GM12891 (cell line): ENCODE measurements around the gene KRTAP10-7.
"Not testable (repeated sequence)": the region's sequence is repeated elsewhere in the genome, so short reads cannot be mapped to it uniquely, and the experiment has no call there.

Source experiments
- DNase-seq: peaks from one replicate; pipeline ENCODE4 v3.0.0; 2011; ENCODE audit warnings: low spot score; ENCODE audit not compliant: insufficient read length
- FAIRE-seq: peaks from 2 replicates; lab custom pipeline; 2011; peaks lifted over from hg19 to GRCh38; lab: Jason Lieb, UNC
- PAX5 ChIP-seq: IDR thresholded peaks from 2 replicates; pipeline ENCODE4 v1.6.1; 2011; ENCODE audit warnings: low read length, moderate library complexity, mild to moderate bottlenecking; ENCODE audit not compliant: insufficient read depth, severe bottlenecking
- POLR2A ChIP-seq: IDR thresholded peaks from 2 replicates; pipeline ENCODE4 v1.6.1; 2011; ENCODE audit warnings: low read depth, low read length, control low read depth
- POLR2AphosphoS5 ChIP-seq: IDR thresholded peaks from 2 replicates; pipeline ENCODE4 v1.6.1; 2011; ENCODE audit warnings: low read depth, low read length, control low read depth
- POU2F2 ChIP-seq: IDR thresholded peaks from 2 replicates; pipeline ENCODE4 v1.6.1; 2011; ENCODE audit warnings: low read depth, mild to moderate bottlenecking, control low read depth, low read length, moderate library complexity
- SPI1 ChIP-seq: IDR thresholded peaks from 2 replicates; pipeline ENCODE4 v1.6.1; 2011; ENCODE audit warnings: low read depth, low read length, control low read depth
- TAF1 ChIP-seq: IDR thresholded peaks from 2 replicates; pipeline ENCODE4 v1.6.1; 2011; ENCODE audit warnings: low read depth, low read length, control low read depth

Gene KRTAP10-7

DNA sequence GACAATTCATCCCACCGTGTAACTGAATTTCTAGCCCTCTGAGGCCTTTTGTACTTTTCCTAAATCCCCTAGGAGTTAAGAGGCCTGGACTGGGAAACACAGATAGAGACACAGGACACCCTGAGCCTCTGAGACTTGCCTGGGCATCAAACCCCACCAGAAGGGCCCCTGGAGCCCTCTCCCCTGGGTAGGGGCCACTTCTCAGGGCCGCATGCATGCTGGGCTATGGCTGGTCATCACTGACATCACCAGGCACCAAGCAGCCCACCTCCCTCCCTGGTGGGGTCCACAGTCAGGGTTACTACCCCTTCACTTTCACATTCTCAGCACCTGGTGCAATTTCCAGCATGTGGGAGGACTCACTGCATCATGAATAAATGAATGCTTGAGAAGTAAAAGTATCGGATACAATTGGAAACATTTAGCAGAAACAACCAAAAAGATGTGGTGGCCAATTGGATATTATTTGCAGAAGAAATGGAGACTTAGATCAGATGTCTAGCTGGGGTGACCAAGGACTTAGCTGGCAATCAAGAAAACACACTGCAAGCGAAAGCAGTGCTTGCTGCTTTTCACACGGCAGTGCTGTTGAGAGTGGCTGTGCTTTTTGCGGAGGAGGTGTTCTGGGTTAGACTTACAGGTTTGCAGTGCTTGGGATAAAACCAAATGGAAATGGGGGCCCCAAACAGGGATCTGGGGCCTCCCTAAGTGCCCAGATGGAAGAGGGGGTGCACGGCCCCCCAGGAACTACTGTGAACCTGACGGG lies 950 bp upstream of the KRTAP10-7 start:
- FAIRE-seq (no peak), DNase-seq (no peak)
- TF ChIP-seq POLR2A, result no peak
- no peak for TF ChIP-seq PAX5
- TF ChIP-seq POLR2AphosphoS5, result no peak
- TF ChIP-seq POU2F2, result no peak
- no peak for TF ChIP-seq TAF1
- no peak for TF ChIP-seq SPI1

DNA sequence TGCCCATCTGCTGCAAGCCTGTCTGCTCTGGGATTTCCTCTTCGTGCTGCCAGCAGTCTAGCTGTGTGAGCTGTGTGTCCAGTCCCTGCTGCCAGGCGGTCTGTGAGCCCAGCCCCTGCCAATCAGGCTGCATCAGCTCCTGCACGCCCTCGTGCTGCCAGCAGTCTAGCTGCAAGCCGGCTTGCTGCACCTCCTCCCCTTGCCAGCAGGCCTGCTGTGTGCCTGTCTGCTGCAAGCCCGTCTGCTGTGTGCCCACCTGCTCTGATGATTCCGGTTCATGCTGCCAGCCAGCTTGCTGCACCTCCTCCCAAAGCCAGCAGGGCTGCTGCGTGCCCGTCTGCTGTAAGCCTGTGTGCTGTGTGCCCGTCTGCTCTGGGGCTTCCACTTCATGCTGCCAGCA lies 694 bp downstream of the KRTAP10-7 start:
- not testable (repeated sequence) for FAIRE-seq, DNase-seq

DNA sequence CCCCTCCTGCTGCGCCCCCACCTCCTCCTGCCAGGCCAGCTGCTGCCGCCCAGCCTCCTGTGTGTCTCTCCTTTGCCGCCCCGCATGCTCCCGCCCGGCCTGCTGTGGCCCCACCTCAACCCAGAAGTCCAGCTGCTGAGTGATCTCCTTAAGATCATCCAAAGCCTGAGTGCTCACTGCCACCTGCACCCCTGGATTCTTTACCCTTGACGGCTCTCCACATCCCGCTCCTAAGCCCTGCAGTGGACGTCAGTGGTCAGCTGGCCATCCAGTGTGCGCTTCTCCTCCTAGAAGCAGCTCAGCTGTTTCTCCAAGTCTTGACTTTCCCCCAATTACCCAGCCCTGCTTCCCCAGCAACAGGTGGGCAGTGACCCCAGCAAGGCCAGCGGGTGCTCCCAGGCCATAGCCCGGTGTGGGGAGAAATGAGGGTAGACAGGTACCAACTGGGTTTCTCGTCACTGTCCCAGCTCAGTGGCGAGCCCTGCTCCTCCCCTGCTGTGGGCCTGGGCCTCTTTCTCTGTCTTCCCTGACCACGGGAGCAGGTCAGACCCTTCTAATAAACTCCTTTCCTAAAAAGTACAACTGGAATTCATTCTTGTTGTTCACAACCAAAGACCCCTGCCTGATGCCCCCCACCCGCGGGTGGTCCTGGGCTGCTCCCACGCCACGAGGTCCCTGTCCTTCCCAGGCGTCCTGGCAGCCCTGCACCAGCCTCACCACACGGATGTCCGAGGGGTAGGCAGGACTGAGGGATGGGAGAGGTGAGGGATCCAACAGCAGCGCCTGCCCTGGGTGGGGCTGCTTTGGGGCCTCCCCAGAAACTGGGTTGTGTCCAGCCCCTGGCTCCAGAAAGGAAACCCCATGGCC lies 1.4 kb downstream of the KRTAP10-7 start:
- FAIRE-seq (no peak), DNase-seq (no peak)
- TF ChIP-seq POU2F2 (no peak), TAF1 (no peak), POLR2AphosphoS5 (no peak), POLR2A (no peak), SPI1 (no peak), PAX5 (no peak)

DNA sequence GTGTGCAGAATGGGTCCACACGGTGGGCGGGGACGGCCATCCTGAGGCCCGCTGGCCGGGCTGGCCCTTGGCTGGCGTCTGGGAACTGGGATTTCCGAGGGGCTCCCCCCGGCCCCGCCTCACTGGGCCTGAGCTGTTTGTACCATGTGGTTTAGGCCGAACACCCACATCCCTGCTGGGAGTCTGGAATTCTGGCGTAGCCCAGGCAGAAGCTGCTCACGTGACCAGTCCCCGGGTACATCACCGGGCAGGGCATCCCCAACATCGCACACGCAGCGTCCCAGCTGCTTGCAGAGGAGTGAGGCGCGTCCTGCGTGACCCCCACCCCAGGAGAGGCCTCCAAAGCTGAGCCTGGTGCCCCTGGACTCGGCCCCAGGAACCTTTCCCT lies 2.1 kb downstream of the KRTAP10-7 start:
- no peak for DNase-seq
- no peak for FAIRE-seq
- TF ChIP-seq TAF1 (no peak), POLR2AphosphoS5 (no peak), SPI1 (no peak), PAX5 (no peak), POLR2A (no peak), POU2F2 (no peak)

DNA sequence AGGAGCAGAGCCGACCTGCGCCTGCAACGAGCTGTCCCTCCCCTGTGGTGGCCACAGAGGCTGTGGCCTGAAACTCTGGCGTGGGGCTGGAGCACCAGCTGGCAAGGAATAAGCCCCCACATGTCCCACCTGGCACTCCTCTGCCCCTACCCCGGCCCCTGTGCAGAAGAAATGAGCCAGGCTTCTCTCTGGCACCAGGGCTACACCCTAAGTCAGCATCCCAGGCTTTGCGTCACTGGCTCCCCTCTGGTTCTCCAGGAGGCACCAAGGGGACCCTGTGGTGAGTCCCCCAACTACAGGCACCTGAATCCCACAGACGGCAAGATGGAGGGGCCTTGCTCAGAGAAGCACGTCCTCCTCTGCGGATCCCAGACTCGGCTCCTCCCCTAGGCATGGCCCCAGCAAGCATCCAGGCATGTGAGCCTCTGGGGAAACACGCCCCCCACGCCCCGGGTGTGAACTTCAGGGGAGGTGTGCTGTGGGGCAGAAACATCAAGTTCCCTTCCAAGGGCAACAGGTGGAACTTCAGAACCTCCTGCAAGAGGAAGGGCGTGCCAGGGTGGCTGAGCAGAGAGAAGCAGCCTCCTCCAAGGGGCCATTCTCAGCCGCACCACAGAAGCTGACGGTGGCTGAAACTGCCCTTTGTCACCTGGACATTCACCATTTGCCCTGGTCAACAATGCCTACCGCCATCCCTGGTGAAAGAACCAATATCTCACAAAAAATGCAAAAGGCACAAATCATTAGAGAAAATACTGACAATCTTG lies 2.9 kb downstream of the KRTAP10-7 start:
- no peak for DNase-seq
- FAIRE-seq, result no peak
- no peak for TF ChIP-seq POLR2AphosphoS5
- TF ChIP-seq SPI1, result no peak
- TF ChIP-seq PAX5, result no peak

DNA sequence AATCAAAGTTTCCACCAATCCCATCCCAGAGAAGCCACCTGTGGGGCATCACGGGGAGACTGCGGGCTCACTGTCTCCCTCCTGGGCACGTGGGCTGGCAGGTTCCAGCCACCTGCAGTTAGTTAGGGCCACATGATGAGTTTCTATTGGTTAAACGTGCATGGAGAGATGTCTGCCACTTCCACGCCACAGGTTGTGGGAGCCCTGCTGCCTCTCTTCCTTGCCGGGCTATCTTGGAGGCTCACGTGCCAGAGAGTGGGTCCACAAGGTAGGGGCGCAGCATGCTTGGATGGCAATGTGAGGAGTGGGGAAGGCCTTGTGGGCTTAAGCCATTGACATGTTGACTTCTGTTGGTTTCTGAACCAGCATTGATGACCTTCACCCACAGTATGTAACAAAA lies 3.5 kb downstream of the KRTAP10-7 start:
- no peak for FAIRE-seq
- TF ChIP-seq SPI1, result no peak
- no peak for TF ChIP-seq TAF1
- no peak for TF ChIP-seq POLR2A
- TF ChIP-seq POU2F2, result no peak
- TF ChIP-seq POLR2AphosphoS5, result no peak
- TF ChIP-seq PAX5, result no peak
- DNase-seq, result no peak

DNA sequence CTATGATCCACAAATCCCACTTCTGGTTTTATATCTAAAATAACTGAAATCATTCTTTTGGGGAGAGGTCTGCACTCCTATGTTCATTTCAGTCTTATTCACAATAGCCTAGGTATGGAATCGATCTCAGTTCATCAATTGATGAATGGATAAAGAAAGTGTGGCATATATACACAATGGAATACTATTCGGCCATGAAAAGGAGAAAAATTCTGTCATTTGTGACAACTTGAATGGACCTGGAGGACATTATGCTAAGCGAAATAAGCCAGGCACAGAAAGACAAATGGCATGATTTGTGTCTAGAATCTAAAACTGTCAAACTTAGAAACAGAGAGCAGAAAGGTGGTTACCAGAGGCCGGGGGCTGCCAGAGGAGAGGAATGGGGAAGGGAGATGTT lies 6.1 kb downstream of the KRTAP10-7 start:
- no peak for TF ChIP-seq PAX5
- TF ChIP-seq TAF1, result no peak
- TF ChIP-seq POU2F2, result no peak
- TF ChIP-seq POLR2A, result no peak
- TF ChIP-seq POLR2AphosphoS5, result no peak
- no peak for TF ChIP-seq SPI1
- DNase-seq (no peak), FAIRE-seq (no peak)

DNA sequence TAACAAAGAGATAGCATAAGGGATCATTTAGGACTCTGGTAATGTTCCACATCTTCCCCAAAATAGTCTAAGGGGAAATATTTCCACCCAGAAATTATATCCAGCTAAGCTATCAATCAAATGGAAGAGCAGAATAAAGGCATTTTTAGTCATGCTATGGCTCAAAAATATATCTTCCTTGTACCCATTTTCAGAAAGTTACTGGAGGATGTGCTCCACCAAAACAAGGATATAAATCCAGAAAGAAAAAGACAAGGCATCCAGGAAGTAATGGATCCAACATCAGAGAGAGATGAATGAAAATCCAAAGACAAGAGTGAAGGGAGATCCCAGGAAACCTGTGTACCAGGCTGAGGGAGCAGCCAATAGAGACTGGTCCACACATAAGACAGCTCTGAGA lies 8.8 kb downstream of the KRTAP10-7 start:
- TF ChIP-seq POU2F2 (no peak), TAF1 (no peak), SPI1 (no peak), PAX5 (no peak), POLR2AphosphoS5 (no peak), POLR2A (no peak)
- no peak for FAIRE-seq
- no peak for DNase-seq

DNA sequence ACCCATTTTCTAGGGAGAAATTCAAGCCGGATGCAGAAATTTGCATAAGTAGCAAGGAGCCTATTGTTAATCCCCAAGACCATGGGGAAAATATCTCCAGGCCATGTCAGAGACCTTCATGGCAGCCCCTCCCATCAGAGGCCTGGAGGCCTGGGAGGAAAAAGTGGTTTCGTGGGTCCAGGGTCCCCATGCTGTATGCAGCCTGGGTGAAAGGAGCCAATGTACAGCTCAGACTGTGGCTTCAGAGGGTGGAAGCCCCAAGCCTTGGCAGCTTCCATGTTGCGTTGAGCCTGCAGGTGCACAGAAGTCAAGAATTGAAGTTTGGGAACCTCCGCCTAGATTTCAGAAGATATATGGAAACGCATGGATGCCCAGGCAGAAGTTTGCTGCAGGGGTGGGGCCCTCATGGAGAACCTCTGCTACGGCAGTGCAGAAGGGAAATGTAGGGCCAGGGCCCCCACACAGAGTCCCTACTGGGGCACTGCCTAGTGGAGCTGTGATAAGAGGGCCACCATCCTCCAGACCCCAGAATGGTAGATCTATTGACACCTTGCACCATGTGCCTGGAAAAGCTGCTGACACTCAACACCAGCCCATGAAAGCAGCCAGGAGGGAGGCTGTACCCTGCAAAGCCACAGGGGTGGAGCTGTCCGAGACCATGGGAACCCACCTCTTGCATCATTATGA lies 9.9 kb downstream of the KRTAP10-7 start:
- not testable (repeated sequence) for FAIRE-seq, DNase-seq
